ENCODE results near the gene IKBIP. TPM values are rescaled to one million over a fixed set of nuclear protein-coding genes. Genes with fewer than 3 reads are reported as not detected.
"Not testable (repeated sequence)": the region's sequence is repeated elsewhere in the genome, so short reads cannot be mapped to it uniquely, and the experiment has no call there.

IKBIP gene
- total RNA-seq, 4 donors from 2014 or later, result 0.40 to 6.8 (median 3.0) TPM; not detected in 1

GRCh38 chr12:98644433-98644711, 216 bp downstream of the IKBIP start:
- Histone ChIP-seq H3K36me3 (peaks cover 0 to 13% (median 0%) of the 10 kb centered on the region in 4 donors), H3K9me3 (no peaks in the 10 kb centered on the region), H3K4me3 (peak overlapping the region; percentile 65 to 99 (median 88)), H3K27me3 (no peaks in the 10 kb centered on the region), H3K4me1 (peaks cover 0 to 29% (median 9%) of the 10 kb centered on the region in 4 donors), H3K27ac (peak overlapping the region; percentile 89 to 98 (median 96))
- peak; percentile 29 for DNase-seq
- intact Hi-C loops (cut with DNase I; ENCODE audit: low total_unique reads), result loop anchor here (10.0 kb wide), 1 partner anchor 50 kb away; the partner anchor contains the start of gene SLC25A3
- TF ChIP-seq CTCF (IDR thresholded peaks at IDR 0.05) (peak in 1 of 5 experiments; percentile 16), EP300 (IDR thresholded peaks at IDR 0.05; ENCODE audit: low read depth) (no peak)
- WGBS, 2 donors (ENCODE audit: low coverage in 1 of 2), result 0% methylated on average over 2 of the region's 20 CpGs; no CpG with 5 or more reads in 1 of the 2 donors
- in situ Hi-C loops (cut with MboI; ENCODE audit: low pct_ligation_motif_present in 1 of 4, low pct_unique_long_range_greater_than_20kb in 1 of 4, low sequenced_read_pairs in 3 of 4), result loop anchor here in 1 of 4 donors (10.0 kb wide), 1 partner anchor 50 kb away; the partner anchor contains the start of gene SLC25A3

- 87 to 88% methylated on average over 3 to 5 of the region's 5 CpGs for WGBS, 2 donors (ENCODE audit: low coverage in 1 of 2)
- not testable (repeated sequence) for DNase-seq, H3K36me3 ChIP-seq, H3K9me3 ChIP-seq, H3K27me3 ChIP-seq, H3K4me3 ChIP-seq, H3K27ac ChIP-seq
- H3K4me1 ChIP-seq, result peaks cover 0 to 29% (median 9%) of the 10 kb centered on the region in 4 donors
- intact Hi-C loops (cut with DNase I; ENCODE audit: low total_unique reads) (loop anchor here (10.0 kb wide), 1 partner anchor 48 kb away; the partner anchor contains the start of gene SLC25A3), in situ Hi-C loops (cut with MboI; ENCODE audit: low pct_ligation_motif_present in 1 of 4, low pct_unique_long_range_greater_than_20kb in 1 of 4, low sequenced_read_pairs in 3 of 4) (loop anchor here in 1 of 4 donors (10.0 kb wide), 1 partner anchor 48 kb away; the partner anchor contains the start of gene SLC25A3)
Measured at GRCh38 chr12:98642801-98643200, 1.8 kb downstream of the IKBIP start.

GRCh38 chr12:98639491-98639890, 5.1 kb downstream of the IKBIP start:
- in situ Hi-C loops (cut with MboI; ENCODE audit: low pct_ligation_motif_present in 1 of 4, low pct_unique_long_range_greater_than_20kb in 1 of 4, low sequenced_read_pairs in 3 of 4), result no loop called here
- no peaks in the 10 kb centered on the region for H3K27me3 ChIP-seq

GRCh38 chr12:98638009-98638408, 6.6 kb downstream of the IKBIP start:
- Histone ChIP-seq H3K9me3 (no peaks in the 10 kb centered on the region), H3K36me3 (no peaks in the 10 kb centered on the region), H3K4me1 (peaks cover 0 to 3% (median 0%) of the 10 kb centered on the region in 4 donors), H3K27ac (no peak overlapping the region), H3K4me3 (no peak overlapping the region), H3K27me3 (no peaks in the 10 kb centered on the region)
- WGBS, 2 donors (ENCODE audit: low coverage in 1 of 2), result 97 to 100% methylated on average over 2 of the region's 2 CpGs
- in situ Hi-C loops (cut with MboI; ENCODE audit: low pct_ligation_motif_present in 1 of 4, low pct_unique_long_range_greater_than_20kb in 1 of 4, low sequenced_read_pairs in 3 of 4) (no loop called here), intact Hi-C loops (cut with DNase I; ENCODE audit: low total_unique reads) (no loop called here)
- TF ChIP-seq POLR2A (IDR thresholded peaks at IDR 0.05) (no peak), CTCF (IDR thresholded peaks at IDR 0.05) (no peak), POLR2AphosphoS5 (IDR thresholded peaks at IDR 0.05) (no peak), EP300 (IDR thresholded peaks at IDR 0.05; ENCODE audit: low read depth) (no peak)
- DNase-seq, result no peak

More at GRCh38 chr12:98639491-98639890, 5.1 kb downstream of the IKBIP start:
- intact Hi-C loops (cut with DNase I; ENCODE audit: low total_unique reads), result no loop called here
- no peaks in the 10 kb centered on the region for H3K36me3 ChIP-seq
- TF ChIP-seq CTCF (IDR thresholded peaks at IDR 0.05), result no peak
- no peak for TF ChIP-seq POLR2AphosphoS5 (IDR thresholded peaks at IDR 0.05)
- no peak for TF ChIP-seq EP300 (IDR thresholded peaks at IDR 0.05; ENCODE audit: low read depth)
- TF ChIP-seq POLR2A (IDR thresholded peaks at IDR 0.05), result no peak
- no peak overlapping the region for H3K4me3 ChIP-seq
- no peak for DNase-seq
- WGBS, 2 donors (ENCODE audit: low coverage in 1 of 2), result 90 to 95% methylated on average over 3 of the region's 3 CpGs
- no peaks in the 10 kb centered on the region for H3K9me3 ChIP-seq
- H3K27ac ChIP-seq, result no peak overlapping the region
- peaks cover 0 to 14% (median 5%) of the 10 kb centered on the region in 4 donors for H3K4me1 ChIP-seq

GRCh38 chr12:98637068-98637467, 7.5 kb downstream of the IKBIP start:
- no peak for DNase-seq
- 72 to 82% methylated on average over 2 of the region's 2 CpGs for WGBS, 2 donors (ENCODE audit: low coverage in 1 of 2)
- H3K27me3 ChIP-seq, result no peaks in the 10 kb centered on the region
- H3K4me3 ChIP-seq, result no peak overlapping the region
- intact Hi-C loops (cut with DNase I; ENCODE audit: low total_unique reads) (no loop called here), in situ Hi-C loops (cut with MboI; ENCODE audit: low pct_ligation_motif_present in 1 of 4, low pct_unique_long_range_greater_than_20kb in 1 of 4, low sequenced_read_pairs in 3 of 4) (no loop called here)
- no peak overlapping the region for H3K27ac ChIP-seq
- no peaks in the 10 kb centered on the region for H3K4me1 ChIP-seq
- no peaks in the 10 kb centered on the region for H3K9me3 ChIP-seq
- TF ChIP-seq EP300 (IDR thresholded peaks at IDR 0.05; ENCODE audit: low read depth) (no peak), POLR2A (IDR thresholded peaks at IDR 0.05) (no peak), POLR2AphosphoS5 (IDR thresholded peaks at IDR 0.05) (no peak), CTCF (IDR thresholded peaks at IDR 0.05) (no peak)
- no peaks in the 10 kb centered on the region for H3K36me3 ChIP-seq

Measured in transverse colon (tissue), 4 donors.